Measurements from ENCODE around the gene EXOSC7.
"Not testable (repeated sequence)": the region's sequence is repeated elsewhere in the genome, so short reads cannot be mapped to it uniquely, and the experiment has no call there.

The EXOSC7 gene

DNA sequence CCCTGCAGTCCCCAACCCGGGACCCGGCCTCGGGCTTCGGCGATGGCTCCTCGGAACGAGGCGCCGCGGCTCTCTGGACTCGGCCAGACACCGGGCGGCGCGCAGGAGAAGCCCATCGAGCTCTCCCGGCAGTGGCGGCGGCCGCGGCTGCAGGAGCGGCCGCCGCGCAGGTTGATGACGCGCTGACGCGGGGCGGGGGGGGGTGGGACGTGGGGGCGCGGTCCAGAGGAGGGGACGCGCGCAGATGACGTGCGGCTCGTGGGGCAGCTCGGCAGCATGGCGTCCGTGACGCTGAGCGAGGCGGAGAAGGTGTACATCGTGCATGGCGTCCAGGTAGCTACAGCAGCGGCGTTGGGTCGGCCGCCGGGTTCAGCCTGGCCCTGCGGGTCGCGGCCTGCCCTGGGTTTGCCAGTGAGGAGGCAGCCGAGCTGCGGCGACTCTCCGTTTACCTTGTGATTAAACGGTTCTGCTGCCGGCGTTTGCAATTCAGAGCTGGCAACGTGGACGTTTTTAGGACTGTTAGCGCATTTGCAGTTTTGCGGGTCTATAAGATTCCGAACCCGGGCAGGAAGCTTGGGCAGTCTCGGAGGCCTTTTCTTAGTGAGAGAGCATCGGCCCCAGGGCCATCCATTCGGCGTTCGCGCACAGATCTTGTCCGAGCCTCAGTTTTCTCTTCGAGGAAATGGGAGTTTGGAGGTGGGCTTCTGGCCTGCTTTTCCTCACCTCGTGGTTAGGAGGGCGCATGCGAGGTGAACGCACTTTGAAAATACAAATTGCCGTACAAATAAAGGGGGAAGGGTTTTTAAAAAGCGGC, at the start of gene EXOSC7, which contains the start of gene ZDHHC3:
Gene EXOSC7, plus strand, starts transcription at position 243 of the 814 bp plus-strand sequence. Its CDS starts 34 bp downstream, at position 277.
Gene ZDHHC3, minus strand, starts transcription at position 173 of the 814 bp plus-strand sequence. CDS start 16,738 bp downstream, outside the sequence.
- peak; percentile 94 for DNase-seq (ENCODE audit: low spot score)

DNA sequence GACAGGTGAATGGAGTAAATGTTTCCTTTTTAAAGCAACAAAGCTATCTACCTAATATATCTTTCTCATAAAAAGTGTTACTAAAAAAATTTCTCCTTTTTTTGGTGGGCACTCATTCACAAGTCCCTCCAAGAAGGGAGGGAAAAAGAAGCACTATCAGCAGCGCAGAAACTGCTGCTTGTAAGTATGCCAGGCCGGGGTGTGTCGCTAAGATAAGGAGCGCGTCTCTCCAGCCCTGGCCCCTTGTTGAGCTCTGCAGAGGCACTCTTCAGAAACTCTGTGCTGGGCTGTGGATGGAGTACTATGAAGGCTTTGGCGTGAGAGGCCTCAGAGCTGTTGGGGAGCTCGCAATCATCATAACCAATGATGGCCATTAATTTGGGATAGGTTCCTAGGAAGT, 49.1 kb upstream of the EXOSC7 start:
- DNase-seq (ENCODE audit: low spot score) = no peak

DNA sequence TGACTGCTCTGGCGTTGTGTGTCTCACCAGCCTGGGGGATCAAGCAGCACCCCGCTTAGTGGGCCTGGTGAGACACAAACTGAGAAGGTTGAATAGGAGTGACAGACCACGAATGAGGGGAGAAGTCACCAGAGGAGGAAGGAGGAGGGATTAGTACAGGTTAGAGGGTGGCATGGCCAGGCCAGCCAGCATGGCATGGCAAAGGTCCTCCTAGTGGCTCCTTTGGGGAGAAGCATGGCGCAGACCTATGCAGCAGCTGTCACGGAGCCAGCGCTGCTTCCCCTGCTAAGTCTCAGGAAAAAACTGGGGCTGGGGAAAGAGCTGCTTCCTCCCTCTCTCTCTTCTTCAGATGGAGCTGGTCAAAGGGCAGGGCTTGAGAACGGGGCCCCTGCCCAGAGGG, 48.7 kb upstream of the EXOSC7 start:
- DNase-seq (ENCODE audit: low spot score) = no peak

DNA sequence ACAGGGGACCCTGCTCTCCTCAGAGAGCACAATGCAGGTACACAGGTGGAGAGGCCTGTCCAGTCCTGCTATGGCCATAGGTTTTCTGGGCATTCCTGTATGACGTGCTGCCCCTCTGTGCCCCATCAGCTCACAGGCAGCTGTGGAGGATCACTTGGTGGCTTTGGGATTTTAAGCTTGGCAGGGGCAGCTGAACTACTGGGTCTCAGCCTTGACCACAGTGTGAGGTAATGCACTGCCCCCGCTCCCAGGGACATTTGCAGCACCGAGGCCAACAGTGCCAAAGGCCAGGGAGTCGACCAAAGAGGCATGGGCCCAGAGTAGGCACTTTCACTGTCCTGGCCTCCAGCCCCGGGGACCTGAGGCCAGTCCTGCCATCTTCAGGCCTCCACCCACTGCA, 46.3 kb upstream of the EXOSC7 start:
- no peak for DNase-seq (ENCODE audit: low spot score)

DNA sequence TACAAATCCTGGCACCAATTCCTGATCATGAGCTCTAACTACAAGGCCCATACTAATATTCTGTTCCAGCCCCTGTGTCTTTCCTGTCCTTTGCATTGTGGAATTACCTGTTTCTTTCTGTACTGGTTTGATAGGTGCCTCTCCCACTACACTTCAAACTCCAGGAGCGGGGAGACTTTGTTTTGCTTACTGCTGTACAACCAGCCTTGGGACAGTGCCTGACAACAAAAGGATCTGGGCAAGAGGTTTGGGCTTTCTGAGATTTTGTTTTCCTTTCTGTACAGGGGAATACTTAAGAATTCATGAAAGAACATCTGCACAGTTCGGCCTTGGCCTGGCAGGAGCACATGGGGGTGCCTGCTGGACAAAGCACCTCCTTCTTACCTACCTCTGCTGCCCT, 45.1 kb upstream of the EXOSC7 start:
- DNase-seq (ENCODE audit: low spot score) = no peak

DNA sequence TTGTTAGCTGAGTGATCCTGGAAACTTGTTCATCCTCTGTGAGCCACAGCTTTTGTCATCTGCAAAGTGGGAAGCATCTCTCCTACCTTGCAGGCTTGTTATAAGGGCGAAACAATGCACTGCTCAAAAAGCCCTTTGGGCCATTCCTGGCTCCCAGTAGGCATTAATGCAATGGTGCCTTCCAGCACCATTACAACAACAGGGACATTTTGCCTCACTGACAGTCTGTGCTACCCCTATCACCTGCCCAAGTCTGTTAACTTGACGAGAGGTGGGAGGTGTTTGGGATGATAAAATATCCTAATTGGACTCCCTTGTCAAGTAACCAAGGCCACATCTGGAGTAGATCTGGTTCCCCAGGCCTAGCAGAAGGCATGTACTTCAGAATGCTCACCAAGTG, 44.3 kb upstream of the EXOSC7 start:
- DNase-seq (ENCODE audit: low spot score) = no peak

DNA sequence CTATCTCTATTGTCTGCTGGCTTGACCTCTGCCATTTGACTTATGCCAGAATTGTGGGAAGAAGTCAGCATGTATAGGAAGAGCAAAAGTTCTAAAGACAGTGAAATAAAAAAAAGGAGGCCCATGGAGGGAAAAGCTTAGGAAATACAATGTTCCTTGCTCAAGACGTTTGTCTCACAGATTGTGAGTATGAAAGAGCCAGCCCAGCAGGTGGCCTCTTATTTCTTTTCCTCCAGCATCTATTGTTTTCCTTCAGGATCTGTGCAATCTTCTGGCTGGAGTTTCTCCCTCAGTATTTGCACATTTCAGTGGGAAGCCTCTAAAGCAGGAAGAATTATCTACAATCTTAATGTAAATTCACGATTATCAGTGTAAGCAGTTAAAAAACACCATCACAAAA, 43.8 kb upstream of the EXOSC7 start:
- no peak for DNase-seq (ENCODE audit: low spot score)

DNA sequence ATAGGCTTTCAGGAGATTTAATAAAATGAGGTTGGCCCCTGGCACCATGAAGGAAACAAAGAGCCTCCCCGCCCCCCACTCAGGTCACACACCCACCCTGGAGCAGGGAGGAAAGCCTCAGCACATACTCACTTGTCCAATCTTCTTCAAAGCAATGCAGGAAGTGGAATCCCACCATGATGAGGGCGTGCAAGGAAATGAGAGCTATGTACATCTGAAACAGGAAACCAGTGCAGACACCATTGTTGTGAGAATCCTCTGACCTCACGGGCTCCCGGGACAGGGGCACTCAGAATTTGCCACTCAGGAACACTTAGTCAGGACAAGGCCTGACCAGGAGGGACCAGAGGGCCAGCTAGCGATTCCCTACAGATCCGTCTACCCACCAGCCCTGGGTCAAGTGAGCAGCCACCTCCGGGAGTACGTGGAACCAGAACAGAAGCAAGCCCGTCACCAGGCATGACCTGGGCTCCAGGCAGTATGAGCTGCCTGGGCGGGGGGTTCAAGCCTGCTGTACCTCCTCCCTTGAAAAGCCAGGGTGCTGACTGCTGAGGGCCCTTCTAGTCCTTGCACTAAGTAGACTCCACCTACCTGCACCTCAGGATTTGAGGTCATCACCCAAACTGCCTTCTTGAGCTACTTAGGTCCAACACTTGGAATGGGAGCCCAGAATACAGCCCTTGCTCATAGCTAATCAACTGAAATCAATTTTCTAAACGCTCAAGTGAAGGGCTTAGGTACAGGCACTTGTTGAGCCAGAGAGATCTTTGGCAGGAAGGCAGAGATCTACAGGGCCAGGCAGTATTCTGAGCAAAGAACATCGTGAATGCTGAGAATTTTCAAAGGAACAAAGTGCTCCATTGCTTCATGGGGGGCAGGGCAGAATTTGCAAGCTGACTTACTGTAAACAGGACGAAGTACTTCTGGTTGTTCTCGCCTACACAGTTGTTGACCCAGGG, 42.8 kb upstream of the EXOSC7 start:
- no peak for DNase-seq (ENCODE audit: low spot score)

DNA sequence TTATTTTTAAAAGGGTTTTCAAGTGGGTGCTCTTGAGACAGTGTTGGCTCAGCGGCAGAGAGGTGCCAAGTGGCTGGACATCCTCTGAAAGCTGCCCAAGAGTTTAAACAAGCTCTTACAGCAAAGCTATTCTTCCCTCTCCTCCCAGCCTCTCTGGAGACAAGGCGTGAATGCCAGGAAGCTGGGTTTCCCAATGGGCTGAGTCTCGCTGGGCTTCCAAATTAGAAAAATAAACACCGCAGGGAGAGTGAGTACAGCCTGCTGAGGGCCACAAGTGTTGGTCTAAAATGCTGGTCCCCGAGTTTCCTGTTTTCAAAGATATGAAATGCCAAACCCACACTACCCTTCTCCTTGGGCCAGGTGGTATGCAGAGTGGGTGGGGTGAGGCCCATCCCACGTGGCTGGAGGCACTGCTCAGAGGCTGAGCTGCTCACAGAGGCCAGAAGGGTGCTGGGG, 36.4 kb upstream of the EXOSC7 start:
- DNase-seq (ENCODE audit: low spot score) = peak; percentile 52

DNA sequence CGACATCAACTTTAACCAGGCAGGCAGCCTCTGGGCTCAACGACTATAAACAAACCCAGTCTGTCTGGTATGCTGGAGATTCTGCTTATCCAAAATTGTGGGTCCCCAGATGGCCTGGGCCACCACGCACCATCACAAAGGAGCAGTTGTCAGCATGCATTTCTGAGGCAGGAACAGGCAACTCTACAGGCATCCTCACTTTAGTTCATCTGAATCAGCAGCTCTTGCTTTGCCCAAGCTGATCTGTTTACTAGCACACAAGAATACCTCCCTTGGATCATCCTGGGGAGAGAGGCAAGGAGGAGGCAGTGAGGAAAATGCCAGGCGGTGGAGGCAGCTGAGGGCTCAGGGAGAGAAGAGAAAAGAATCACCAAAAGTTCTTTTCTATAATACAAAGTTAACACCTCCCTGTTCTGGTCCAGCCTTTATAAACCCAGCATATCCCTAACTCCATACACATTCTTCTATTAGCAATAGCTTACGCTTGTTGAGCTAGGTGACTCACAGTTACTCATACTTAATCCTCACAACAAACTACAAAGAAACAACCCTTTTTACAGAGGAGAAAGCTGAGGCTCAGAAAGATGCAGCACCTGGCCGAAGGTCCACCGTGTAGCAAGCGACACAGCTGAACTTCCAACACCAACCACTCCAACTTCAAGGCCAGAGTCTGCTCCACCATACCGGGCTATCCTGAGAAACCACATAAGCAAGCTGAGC, 33.7 kb upstream of the EXOSC7 start:
- DNase-seq (ENCODE audit: low spot score) = no peak

DNA sequence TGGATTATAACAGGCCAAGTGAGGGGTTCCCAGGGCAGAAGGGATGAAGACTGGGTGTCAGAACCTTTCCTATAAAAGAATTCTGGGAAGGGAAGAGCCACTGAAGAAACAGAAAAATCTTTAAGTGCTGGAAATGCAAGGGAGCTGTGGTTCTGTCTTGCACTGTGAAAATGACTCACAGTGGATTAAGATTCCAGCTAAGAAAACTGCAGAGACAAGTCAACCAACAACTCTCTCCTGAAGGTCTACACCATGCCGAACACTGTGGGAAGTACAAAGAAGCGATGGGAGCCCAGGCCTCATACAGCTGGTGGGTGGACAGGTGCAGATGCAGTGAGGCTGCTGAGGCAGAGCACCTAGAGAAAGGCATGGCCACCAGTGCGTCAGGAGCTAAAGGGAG, 27.8 kb upstream of the EXOSC7 start:
- no peak for DNase-seq (ENCODE audit: low spot score)

DNA sequence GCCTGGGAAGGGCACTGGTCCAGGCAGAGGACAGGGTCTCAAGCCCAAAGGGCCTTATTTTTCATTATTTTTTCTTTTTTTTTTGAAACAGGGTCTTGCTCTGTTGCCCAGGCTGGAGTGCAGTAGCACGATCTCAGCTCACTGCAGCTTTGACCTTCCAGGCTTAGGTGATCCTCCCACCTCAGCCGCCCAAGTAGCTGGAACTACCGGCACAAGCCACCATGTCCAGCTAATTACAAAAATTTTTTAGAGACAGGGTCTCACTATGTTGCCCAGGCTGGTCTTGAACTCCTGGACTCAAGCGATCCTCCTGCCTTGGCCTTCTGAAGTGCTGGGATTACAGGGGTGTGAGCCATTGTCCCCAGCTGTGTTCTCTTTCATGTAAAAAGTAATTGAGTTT, 26.3 kb upstream of the EXOSC7 start:
- DNase-seq (ENCODE audit: low spot score) = not testable (repeated sequence)

DNA sequence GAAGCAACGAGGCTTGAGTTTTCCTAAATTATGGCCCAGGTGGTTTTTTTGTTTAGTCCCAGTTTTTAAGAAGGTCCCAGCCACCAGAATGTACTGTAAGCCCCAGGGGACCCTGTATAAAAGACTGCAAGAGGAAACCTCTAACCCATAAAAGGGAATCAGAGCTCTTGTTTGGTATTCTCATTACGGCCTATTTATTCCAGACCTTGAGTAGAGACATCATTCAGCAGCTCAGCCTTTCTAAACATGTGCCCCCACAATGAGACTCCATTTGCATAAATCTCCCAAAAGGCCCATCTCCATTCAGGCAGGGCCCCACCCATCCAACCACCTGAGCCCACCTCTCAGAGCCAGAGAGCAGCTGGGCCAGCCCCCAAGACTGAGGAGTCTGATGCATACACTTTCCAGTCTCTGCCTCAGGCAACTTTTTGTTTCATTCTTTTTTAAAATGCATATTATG, 25.7 kb upstream of the EXOSC7 start:
- DNase-seq (ENCODE audit: low spot score) = no peak

DNA sequence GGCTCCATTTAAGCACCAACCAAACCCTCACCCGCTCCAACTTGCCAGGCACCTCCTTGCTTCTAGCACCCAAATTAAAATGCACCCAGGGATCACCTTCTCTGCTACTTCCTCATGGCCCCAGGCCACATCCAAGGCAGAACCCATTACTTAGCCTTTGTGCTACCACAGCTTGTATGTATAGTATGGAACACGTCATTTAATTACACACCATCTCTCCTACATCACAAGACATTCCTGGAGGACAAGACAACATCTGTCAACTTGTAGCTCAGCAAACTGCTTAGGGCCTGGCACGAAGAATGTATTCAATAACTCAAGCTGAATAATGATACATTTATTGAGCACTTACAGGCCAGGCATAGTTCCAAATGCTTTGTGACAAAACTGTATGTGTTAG, 23.4 kb upstream of the EXOSC7 start:
- no peak for DNase-seq (ENCODE audit: low spot score)

DNA sequence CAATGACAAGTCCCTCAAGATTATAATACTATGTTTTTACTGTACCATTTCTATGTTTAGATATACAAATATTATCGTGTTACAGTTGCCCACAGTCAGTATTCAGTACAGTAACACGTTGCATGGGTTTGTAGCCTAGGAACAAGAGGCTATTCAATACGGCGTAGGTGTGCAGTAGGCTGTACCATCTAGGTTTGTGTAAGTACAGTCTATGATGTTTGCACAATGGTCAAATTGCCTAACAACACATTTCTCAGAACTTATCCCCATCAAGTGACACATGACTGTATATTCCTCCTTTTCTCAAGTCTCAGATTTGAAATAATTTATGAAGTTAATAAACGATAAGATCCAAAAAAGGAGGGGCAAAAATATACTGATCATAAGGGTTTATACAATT, 21.7 kb upstream of the EXOSC7 start:
- DNase-seq (ENCODE audit: low spot score) = no peak

DNA sequence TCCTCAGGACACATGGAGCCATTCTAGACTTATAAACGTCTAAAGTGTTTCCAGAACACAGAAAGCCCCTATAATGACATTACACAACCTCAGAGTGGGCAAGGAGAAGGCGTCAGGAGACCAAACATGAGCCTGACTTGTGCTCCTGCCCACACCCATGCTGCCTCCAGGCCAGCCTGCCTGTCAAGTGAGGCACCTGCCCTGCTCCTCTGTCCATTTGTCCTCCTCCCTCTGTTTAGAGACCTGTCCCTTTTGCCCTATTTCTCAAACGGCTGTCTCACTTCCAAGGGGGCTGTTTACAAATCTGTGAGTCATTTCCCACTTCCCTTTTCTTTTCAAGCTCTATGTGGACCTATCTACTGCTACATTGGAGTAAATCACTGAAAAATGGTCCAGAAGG, 21.1 kb upstream of the EXOSC7 start:
- DNase-seq (ENCODE audit: low spot score) = no peak

DNA sequence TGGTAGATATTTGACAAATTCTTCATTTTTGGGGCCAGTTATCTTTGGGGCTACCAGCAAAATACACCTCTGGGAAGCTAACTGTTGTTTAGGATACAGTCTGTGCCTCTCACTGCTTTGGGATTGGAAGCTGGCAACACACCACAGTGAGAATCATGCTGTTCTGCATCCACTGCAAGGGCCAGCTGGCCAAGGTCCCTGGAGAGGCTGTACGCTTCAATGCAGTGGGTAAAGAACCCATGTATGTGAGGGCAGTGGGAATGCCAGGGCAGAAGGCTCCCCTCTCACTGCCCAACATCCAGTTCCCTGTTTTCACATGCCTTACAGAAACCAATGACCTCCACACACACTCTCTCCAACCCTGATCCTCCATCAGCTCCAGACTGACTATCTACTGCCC, 20.1 kb upstream of the EXOSC7 start:
- peak; percentile 15 for DNase-seq (ENCODE audit: low spot score)

DNA sequence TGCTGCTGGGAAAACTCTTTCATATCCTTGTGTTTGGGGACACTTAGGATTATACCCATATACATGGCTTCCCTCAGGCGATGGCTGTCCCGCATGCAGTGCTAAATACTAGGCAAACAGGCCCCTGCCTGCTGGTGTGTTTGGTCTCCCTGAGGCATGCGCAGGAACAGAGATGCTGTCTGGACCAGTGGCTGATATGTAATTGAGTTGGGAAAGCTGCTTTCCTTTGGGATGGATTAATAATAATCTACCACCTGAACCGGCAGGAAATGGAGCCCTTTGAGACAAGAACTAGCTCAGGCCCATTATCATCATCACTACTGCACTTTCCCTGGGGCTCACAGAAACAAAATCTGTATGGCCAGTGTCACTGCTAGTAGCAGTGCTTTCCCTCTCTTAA, 18.1 kb upstream of the EXOSC7 start:
- DNase-seq (ENCODE audit: low spot score) = no peak

DNA sequence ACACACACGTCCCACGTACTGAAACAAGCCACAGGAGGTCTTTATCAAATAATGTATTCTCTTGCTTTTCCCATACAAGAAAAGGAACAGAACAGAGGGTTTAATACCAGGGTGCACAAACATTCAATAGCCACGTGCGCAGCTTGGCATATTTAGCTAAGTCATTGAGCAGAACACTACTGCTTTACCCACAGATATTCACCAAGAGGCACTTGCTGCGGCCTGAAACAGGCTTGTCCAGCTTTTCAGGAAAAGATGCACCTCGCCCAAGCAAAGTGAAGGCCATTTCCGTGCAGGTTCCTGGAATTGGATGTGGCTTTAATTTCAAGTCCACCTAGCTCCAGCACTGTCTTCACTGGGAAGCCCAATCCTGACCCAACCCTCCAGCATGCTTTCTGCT, 17.7 kb upstream of the EXOSC7 start:
- DNase-seq (ENCODE audit: low spot score) = no peak

DNA sequence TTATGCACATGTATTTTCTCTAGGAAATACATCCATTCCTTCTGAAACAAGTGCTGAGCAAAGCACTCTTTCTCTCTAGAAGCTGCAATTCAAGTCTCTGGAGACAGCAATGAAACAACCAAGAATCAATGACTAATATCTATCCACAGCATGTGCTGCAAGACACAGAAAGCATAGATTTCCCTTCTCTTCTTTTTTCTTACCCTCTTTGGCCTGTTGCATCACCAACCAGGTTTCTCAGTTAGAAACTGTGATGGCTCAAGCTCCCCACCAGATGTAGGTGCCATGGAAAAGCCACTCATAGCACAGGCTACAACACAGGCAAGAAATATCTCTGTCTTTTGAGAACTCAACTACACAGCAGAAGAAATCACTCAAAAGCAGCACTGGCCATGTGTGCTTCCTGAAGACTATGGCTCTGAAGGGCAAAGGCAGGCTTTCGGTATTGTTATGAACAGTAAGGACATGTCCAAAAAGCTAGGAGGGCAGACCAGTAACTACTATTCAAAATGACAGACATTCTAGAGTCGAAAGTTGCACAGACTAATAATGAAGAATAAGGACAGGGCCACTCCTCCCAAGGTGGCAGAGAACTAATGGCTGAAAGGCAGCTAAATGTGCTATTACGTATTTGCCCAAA, 15.5 kb upstream of the EXOSC7 start:
- DNase-seq (ENCODE audit: low spot score) = no peak

DNA sequence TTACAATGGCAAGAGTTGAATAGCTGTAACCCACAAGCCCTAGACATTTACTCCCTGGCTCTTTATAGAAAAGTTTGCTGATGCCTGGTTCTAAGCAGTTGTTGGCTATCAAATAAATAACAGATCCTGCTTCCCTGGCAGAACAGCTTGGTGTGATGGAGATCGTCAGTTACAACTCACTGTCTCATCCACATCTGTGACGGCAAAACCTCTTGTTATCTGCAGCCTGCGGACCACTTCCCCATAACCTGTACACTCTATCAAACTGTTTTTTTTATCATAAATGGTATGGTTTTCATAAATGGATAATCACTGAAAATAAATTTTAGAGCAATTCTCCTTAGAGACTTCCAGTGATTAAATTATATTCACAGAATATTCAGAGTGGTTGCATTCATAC, 14.2 kb upstream of the EXOSC7 start:
- no peak for DNase-seq (ENCODE audit: low spot score)
